ENCODE results near the gene ADGRG6. TPM values are rescaled to one million over a fixed set of nuclear protein-coding genes. Genes with fewer than 3 reads are reported as not detected.

The ADGRG6 gene
- total RNA-seq, 3 donors from 2014 or later = 8.2 to 29.6 (median 28.5) TPM

DNA sequence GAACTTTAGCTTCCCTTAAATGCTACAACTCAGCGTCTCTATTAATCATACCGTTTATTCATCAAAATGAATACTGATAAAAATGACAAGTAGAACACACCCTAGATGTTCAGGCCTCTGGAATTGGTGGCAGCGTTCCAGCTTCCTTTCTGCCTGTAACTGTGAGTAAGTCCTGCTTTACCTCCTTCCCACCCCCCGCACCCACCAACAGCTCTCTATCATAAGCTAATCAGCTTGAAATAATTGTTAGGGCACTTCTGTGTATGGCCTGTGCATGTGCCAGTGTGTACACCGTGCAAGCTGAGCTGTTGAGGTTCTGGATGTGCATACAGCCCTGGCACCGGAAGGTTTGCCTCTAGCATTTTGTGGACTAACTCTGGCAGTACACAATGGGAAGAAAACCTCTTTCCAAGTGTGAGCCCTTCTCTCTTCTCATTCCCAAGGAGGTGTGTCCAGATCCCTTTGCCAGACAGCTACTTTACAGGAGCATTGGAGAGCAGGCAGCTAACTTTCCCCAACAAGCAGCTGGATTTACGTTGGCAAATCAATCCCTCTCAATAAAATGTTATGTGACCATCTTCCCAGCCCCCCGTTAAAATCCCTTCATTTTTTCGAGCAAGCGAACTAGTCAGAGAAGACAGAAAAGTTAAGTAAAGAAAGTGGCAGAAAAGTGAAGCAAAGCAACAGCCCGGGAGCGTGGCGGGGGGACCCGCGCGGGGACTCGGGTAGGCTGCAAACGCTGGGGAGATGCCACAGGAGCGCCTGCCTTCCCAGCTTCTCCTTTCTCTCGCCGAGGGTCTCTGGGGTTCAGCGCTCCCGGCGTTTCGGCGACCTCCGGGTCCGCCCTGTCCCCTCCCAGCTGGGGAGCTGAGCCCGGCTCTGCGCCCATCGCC lies 803 bp upstream of the ADGRG6 start:
- no peak for TF ChIP-seq POLR2A (IDR thresholded peaks at IDR 0.05)
- no peak for TF ChIP-seq POLR2AphosphoS5 (IDR thresholded peaks at IDR 0.05)
- TF ChIP-seq, protein P1, sequence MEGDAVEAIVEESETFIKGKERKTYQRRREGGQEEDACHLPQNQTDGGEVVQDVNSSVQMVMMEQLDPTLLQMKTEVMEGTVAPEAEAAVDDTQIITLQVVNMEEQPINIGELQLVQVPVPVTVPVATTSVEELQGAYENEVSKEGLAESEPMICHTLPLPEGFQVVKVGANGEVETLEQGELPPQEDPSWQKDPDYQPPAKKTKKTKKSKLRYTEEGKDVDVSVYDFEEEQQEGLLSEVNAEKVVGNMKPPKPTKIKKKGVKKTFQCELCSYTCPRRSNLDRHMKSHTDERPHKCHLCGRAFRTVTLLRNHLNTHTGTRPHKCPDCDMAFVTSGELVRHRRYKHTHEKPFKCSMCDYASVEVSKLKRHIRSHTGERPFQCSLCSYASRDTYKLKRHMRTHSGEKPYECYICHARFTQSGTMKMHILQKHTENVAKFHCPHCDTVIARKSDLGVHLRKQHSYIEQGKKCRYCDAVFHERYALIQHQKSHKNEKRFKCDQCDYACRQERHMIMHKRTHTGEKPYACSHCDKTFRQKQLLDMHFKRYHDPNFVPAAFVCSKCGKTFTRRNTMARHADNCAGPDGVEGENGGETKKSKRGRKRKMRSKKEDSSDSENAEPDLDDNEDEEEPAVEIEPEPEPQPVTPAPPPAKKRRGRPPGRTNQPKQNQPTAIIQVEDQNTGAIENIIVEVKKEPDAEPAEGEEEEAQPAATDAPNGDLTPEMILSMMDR (IDR thresholded peaks at IDR 0.05) = no peak
- no peak for DNase-seq (ENCODE audit: low spot score in 2 of 2)
- Histone ChIP-seq H3K4me3 (peak overlapping the region; percentile 62 to 72 (median 63)), H3K4me1 (no peaks in the 10 kb centered on the region), H3K36me3 (no peaks in the 10 kb centered on the region), H3K27ac (peak overlapping the region; percentile 11 to 54), H3K27me3 (no peaks in the 10 kb centered on the region), H3K9me3 (no peaks in the 10 kb centered on the region)
- intact Hi-C loops (cut with DNase I; ENCODE audit: low total_unique reads) = no loop called here

DNA sequence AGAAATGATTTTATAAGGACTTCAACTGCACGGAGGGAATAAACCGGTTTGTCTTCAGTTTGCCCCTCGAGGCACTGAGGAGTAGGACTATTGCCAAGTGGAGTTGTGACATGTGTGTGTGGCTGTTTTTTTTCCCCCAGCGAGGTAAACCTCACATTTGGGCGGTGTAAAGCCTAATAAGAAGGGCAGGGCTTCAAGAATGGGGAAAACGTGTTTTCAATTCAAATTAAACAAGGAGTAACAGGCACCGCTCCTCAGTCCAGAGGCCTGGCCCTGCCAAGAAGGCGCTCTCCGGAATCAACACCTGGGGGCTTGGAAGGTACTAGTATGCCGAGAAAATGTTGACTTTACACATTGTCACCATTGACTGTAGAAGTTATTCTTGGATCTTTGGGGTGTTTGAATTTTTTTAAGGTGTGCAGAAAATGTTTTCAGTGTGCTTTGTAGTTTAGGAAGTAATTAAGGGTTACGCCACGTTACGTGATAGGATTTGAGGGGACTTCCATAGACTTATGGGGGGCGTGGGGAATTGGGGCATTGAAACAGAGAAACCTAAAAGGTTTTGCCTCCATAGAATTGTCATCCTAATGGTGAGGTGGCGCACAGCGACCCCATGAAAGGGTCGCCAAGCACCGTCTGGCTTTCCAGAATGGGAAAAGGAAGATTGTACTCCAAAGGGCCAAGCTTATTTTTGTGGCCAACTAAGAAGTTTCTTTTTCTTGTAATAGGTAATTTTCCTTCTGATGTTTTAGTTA lies 791 bp downstream of the ADGRG6 start:
- peak overlapping the region; percentile 62 to 72 (median 63) for H3K4me3 ChIP-seq
- no peaks in the 10 kb centered on the region for H3K9me3 ChIP-seq
- TF ChIP-seq POLR2A (IDR thresholded peaks at IDR 0.05) (no peak), POLR2AphosphoS5 (IDR thresholded peaks at IDR 0.05) (no peak)
- TF ChIP-seq, protein P1 (IDR thresholded peaks at IDR 0.05) = no peak
- peak overlapping the region; percentile 11 to 54 for H3K27ac ChIP-seq
- peak; percentile 36 to 67 for DNase-seq (ENCODE audit: low spot score in 2 of 2)
- intact Hi-C loops (cut with DNase I; ENCODE audit: low total_unique reads) = no loop called here
- H3K27me3 ChIP-seq = no peaks in the 10 kb centered on the region
- H3K36me3 ChIP-seq = no peaks in the 10 kb centered on the region
- H3K4me1 ChIP-seq = no peaks in the 10 kb centered on the region

DNA sequence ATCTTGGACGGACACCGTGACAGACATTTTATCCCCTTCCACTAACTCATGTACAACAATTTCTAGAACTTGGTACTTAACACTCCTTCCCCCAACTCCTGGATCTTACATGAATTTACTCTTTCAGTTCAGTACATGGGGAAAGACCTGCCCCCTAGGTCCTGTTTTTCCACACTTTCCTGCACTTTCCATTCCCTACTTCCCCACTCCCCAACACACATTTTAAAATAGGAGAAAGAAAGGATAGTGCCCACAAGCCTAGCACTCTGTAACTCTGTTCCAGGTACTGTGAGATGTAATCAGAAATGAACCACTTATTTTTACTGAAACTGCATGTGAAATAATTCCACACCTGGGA lies 1.3 kb downstream of the ADGRG6 start:
- Histone ChIP-seq H3K4me3 (no peak overlapping the region), H3K4me1 (no peaks in the 10 kb centered on the region), H3K9me3 (no peaks in the 10 kb centered on the region), H3K27ac (no peak overlapping the region), H3K36me3 (no peaks in the 10 kb centered on the region), H3K27me3 (no peaks in the 10 kb centered on the region)
- no peak for DNase-seq (ENCODE audit: low spot score in 2 of 2)
- TF ChIP-seq POLR2AphosphoS5 (IDR thresholded peaks at IDR 0.05) = no peak
- no peak for TF ChIP-seq POLR2A (IDR thresholded peaks at IDR 0.05)
- TF ChIP-seq, protein P1 (IDR thresholded peaks at IDR 0.05) = no peak
- intact Hi-C loops (cut with DNase I; ENCODE audit: low total_unique reads) = no loop called here

DNA sequence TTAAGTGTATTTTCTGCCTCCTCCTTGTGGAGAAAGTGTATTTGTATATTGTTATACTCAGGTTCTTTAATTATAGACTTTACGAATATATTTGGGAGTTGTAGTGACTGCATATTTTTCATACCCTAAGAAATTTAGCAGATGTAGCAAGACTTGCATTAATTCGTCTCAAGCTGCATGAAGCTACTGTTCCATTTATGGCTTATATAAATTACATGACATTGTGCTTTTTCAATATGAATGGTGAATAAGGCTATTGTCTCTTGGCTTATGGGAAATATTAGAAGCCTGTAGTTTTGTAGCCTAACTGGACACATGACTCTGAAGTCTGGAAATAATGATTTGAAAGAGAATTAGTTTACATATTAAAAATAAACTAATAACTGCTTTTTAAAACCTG lies 2.4 kb downstream of the ADGRG6 start:
- no peak overlapping the region for H3K4me3 ChIP-seq
- H3K4me1 ChIP-seq = no peaks in the 10 kb centered on the region
- intact Hi-C loops (cut with DNase I; ENCODE audit: low total_unique reads) = no loop called here
- H3K36me3 ChIP-seq = no peaks in the 10 kb centered on the region
- no peak overlapping the region for H3K27ac ChIP-seq
- no peak for TF ChIP-seq POLR2AphosphoS5 (IDR thresholded peaks at IDR 0.05)
- TF ChIP-seq, protein P1 (IDR thresholded peaks at IDR 0.05) = no peak
- TF ChIP-seq POLR2A (IDR thresholded peaks at IDR 0.05) = no peak
- DNase-seq (ENCODE audit: low spot score in 2 of 2) = no peak
- no peaks in the 10 kb centered on the region for H3K27me3 ChIP-seq
- H3K9me3 ChIP-seq = no peaks in the 10 kb centered on the region

DNA sequence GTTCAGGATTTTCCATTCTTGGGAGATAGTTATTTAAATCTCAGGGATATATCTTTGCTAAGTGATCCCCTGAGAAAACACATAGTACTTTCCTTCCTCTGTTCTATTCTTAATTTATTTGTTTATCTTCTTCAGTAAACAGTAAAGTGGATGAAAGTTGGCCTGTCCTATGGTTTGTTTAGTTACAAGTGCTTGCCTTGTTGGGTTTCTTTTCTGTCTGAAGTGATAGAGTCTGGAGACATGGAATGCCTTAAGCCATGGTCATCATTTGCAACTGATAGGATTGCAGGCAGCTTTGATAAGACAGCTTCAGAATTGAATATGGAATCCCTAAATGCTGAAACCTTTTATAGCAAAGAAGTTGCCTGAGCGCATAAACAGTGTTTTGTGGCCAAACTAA lies 4.9 kb downstream of the ADGRG6 start:
- intact Hi-C loops (cut with DNase I; ENCODE audit: low total_unique reads) = no loop called here
- no peak for TF ChIP-seq POLR2AphosphoS5 (IDR thresholded peaks at IDR 0.05)
- TF ChIP-seq, protein P1 (IDR thresholded peaks at IDR 0.05) = no peak
- TF ChIP-seq POLR2A (IDR thresholded peaks at IDR 0.05) = no peak
- no peak for DNase-seq (ENCODE audit: low spot score in 2 of 2)
- Histone ChIP-seq H3K9me3 (no peaks in the 10 kb centered on the region), H3K4me1 (no peaks in the 10 kb centered on the region), H3K36me3 (no peaks in the 10 kb centered on the region), H3K27me3 (peaks cover 0 to 3% of the 10 kb centered on the region in 2 donors), H3K4me3 (no peak overlapping the region), H3K27ac (no peak overlapping the region)

All from breast epithelium (tissue), 4 donors.